ENCODE results near the gene CFP. TPM values are rescaled to one million over a fixed set of nuclear protein-coding genes. Genes with fewer than 3 reads are reported as not detected.

CFP gene
- total and polyA plus RNA-seq, 4 donors = 11.3 to 88.8 (median 23.0) TPM

DNA sequence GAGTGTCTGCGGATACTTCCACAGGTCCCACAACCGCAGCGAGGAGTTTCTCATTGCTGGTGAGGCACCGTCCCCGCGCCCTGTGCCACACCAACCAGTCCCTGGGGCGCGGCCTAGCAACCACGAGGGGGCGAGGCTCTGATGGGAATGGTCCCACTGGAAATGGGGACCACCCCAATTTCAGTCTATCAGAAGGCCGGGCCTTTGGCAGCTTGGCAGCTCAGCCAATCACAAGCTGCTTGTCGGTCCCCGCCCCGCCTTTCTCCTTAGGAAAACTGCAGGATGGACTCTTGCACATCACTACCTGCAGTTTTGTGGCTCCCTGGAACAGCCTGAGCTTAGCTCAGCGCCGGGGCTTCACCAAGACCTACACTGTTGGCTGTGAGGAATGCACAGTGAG is 44.5 kb downstream of the CFP start:
- DNase-seq (no peak), ATAC-seq (ENCODE audit: insufficient read depth, low FRiP score) (no peak)
- Histone ChIP-seq H3K9ac (ENCODE audit: insufficient read depth in 1 of 2, low read length in 2 of 2) (no peak overlapping the region), H3K36me3 (ENCODE audit: control insufficient read depth in 4 of 4, insufficient read depth in 4 of 4, low read length in 4 of 4) (peaks cover 0 to 4% (median 0%) of the 10 kb centered on the region in 4 donors), H3K4me1 (ENCODE audit: control insufficient read depth in 5 of 5, insufficient read depth in 5 of 5, low read length in 5 of 5) (peaks cover 0 to 11% (median 0%) of the 10 kb centered on the region in 5 donors), H3K9me3 (ENCODE audit: control insufficient read depth in 4 of 4, insufficient read depth in 3 of 4, low read length in 3 of 4) (no peaks in the 10 kb centered on the region), H3K4me3 (no peak overlapping the region), H3K27ac (ENCODE audit: low read depth in 1 of 2, low read length in 1 of 2) (peak overlapping the region in 1 of 2 donors; percentile 11), H3K27me3 (ENCODE audit: control insufficient read depth in 3 of 3, insufficient read depth in 3 of 3, low read length in 2 of 3) (no peaks in the 10 kb centered on the region)
- TF ChIP-seq, protein P1, sequence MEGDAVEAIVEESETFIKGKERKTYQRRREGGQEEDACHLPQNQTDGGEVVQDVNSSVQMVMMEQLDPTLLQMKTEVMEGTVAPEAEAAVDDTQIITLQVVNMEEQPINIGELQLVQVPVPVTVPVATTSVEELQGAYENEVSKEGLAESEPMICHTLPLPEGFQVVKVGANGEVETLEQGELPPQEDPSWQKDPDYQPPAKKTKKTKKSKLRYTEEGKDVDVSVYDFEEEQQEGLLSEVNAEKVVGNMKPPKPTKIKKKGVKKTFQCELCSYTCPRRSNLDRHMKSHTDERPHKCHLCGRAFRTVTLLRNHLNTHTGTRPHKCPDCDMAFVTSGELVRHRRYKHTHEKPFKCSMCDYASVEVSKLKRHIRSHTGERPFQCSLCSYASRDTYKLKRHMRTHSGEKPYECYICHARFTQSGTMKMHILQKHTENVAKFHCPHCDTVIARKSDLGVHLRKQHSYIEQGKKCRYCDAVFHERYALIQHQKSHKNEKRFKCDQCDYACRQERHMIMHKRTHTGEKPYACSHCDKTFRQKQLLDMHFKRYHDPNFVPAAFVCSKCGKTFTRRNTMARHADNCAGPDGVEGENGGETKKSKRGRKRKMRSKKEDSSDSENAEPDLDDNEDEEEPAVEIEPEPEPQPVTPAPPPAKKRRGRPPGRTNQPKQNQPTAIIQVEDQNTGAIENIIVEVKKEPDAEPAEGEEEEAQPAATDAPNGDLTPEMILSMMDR (IDR thresholded peaks at IDR 0.05; ENCODE audit: control extremely low read depth, extremely low read depth) = no peak
- WGBS, 2 donors = 69 to 89% methylated on average over 16 of the region's 16 CpGs

DNA sequence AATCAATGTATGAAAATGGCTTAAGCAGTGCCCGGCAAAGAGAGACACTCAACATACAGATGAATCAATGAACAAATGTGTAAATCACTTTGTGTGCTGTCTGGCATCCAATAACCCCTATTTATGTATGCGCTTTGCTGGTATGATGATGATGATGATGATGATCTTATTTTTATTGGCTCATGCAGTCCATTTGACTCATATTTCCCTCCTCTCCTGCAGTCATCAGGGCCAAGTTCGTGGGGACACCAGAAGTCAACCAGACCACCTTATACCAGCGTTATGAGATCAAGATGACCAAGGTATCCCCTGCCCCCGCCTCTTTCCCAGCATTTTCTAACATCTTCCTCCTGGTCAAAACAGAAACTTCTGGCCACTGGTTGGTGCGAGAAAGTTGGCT is 45.0 kb downstream of the CFP start:
- ATAC-seq (ENCODE audit: insufficient read depth, low FRiP score) (no peak), DNase-seq (no peak)
- Histone ChIP-seq H3K9me3 (ENCODE audit: control insufficient read depth in 4 of 4, insufficient read depth in 3 of 4, low read length in 3 of 4) (no peaks in the 10 kb centered on the region), H3K4me3 (no peak overlapping the region), H3K4me1 (ENCODE audit: control insufficient read depth in 5 of 5, insufficient read depth in 5 of 5, low read length in 5 of 5) (peaks cover 0 to 11% (median 0%) of the 10 kb centered on the region in 5 donors), H3K27ac (ENCODE audit: low read depth in 1 of 2, low read length in 1 of 2) (no peak overlapping the region), H3K27me3 (ENCODE audit: control insufficient read depth in 3 of 3, insufficient read depth in 3 of 3, low read length in 2 of 3) (no peaks in the 10 kb centered on the region), H3K36me3 (ENCODE audit: control insufficient read depth in 4 of 4, insufficient read depth in 4 of 4, low read length in 4 of 4) (peaks cover 0 to 4% (median 0%) of the 10 kb centered on the region in 4 donors), H3K9ac (ENCODE audit: insufficient read depth in 1 of 2, low read length in 2 of 2) (peak overlapping the region in 1 of 2 donors; percentile 42)
- TF ChIP-seq, protein P1 (IDR thresholded peaks at IDR 0.05; ENCODE audit: control extremely low read depth, extremely low read depth) = no peak
- 71 to 93% methylated on average over 6 of the region's 6 CpGs for WGBS, 2 donors

DNA sequence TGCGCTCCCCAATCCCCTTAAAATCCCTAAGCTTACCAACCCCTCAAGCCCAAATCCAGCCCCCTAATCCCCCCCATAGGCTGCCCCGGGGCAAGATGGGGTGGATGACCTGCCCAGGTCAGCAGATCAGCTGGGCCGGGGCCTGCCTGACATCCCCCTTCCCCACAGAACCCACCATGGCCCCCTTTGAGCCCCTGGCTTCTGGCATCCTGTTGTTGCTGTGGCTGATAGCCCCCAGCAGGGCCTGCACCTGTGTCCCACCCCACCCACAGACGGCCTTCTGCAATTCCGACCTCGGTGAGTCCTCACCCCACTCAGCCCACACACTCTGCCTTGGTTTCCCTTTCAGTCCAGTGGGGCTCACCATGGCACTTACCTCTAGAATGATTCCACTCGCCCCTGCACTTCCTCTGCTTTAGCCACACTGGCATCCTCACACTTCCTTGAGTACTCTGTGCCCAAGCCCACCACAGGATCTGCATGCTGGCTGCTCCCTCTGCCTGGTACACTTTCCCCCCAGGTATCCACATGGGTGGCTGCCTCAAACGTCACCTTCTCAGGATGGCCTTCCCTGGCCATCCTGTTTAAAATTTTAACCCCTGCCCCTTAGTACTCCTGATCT is 46.4 kb downstream of the CFP start:
- Histone ChIP-seq H3K9me3 (ENCODE audit: control insufficient read depth in 4 of 4, insufficient read depth in 3 of 4, low read length in 3 of 4) (no peaks in the 10 kb centered on the region), H3K9ac (ENCODE audit: insufficient read depth in 1 of 2, low read length in 2 of 2) (peak overlapping the region in 1 of 2 donors; percentile 23), H3K27me3 (ENCODE audit: control insufficient read depth in 3 of 3, insufficient read depth in 3 of 3, low read length in 2 of 3) (no peaks in the 10 kb centered on the region), H3K27ac (ENCODE audit: low read depth in 1 of 2, low read length in 1 of 2) (peak overlapping the region; percentile 49 to 87), H3K4me1 (ENCODE audit: control insufficient read depth in 5 of 5, insufficient read depth in 5 of 5, low read length in 5 of 5) (peaks cover 0 to 14% (median 3%) of the 10 kb centered on the region in 5 donors), H3K4me3 (peak overlapping the region; percentile 16), H3K36me3 (ENCODE audit: control insufficient read depth in 4 of 4, insufficient read depth in 4 of 4, low read length in 4 of 4) (peaks cover 0 to 4% (median 0%) of the 10 kb centered on the region in 4 donors)
- WGBS, 2 donors = 44 to 60% methylated on average over 8 of the region's 8 CpGs
- DNase-seq (no peak), ATAC-seq (ENCODE audit: insufficient read depth, low FRiP score) (no peak)
- TF ChIP-seq, protein P1 (IDR thresholded peaks at IDR 0.05; ENCODE audit: control extremely low read depth, extremely low read depth) = no peak

Measured in lung (tissue), 12 donors.